ENCODE data around the gene FHIT.

- TF ChIP-seq, protein P1, sequence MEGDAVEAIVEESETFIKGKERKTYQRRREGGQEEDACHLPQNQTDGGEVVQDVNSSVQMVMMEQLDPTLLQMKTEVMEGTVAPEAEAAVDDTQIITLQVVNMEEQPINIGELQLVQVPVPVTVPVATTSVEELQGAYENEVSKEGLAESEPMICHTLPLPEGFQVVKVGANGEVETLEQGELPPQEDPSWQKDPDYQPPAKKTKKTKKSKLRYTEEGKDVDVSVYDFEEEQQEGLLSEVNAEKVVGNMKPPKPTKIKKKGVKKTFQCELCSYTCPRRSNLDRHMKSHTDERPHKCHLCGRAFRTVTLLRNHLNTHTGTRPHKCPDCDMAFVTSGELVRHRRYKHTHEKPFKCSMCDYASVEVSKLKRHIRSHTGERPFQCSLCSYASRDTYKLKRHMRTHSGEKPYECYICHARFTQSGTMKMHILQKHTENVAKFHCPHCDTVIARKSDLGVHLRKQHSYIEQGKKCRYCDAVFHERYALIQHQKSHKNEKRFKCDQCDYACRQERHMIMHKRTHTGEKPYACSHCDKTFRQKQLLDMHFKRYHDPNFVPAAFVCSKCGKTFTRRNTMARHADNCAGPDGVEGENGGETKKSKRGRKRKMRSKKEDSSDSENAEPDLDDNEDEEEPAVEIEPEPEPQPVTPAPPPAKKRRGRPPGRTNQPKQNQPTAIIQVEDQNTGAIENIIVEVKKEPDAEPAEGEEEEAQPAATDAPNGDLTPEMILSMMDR (IDR thresholded peaks at IDR 0.05; ENCODE audit: low read depth, low read length, poor library complexity, severe bottlenecking), result no peak
- TF ChIP-seq EZH2phosphoT487 (IDR thresholded peaks at IDR 0.05; ENCODE audit: borderline replicate concordance, low read length), result no peak
Measured at GRCh38 chr3:60185161-60185560, 1066.1 kb downstream of the FHIT start.
